GM21576 (cell line): Measurements from ENCODE around the gene KITLG.
"Not testable (repeated sequence)": the region's sequence is repeated elsewhere in the genome, so short reads cannot be mapped to it uniquely, and the experiment has no call there.

ENCODE experiments used
- ATAC-seq: cut with Tn5 transposase; IDR thresholded peaks from one replicate; pipeline ENCODE4 v1.9.1; 2021; ENCODE audit warnings: mild to moderate bottlenecking, moderate library complexity; ENCODE audit not compliant: unreplicated experiment

KITLG gene

GRCh38 chr12:88580051-88580871 is at the start of gene KITLG:
Gene KITLG (minus strand): TSS chr12:88580471. CDS start chr12:88580278, 193 bp downstream.
- no peak for ATAC-seq

GRCh38 chr12:88628856-88629509 is 48.7 kb upstream of the KITLG start:
- no peak for ATAC-seq

- ATAC-seq = not testable (repeated sequence)
Observed at GRCh38 chr12:88628035-88628434, 47.8 kb upstream of the KITLG start.

- no peak for ATAC-seq
Observed at GRCh38 chr12:88627501-88627900, 47.2 kb upstream of the KITLG start.

- ATAC-seq = no peak
Observed at GRCh38 chr12:88625356-88625755, 45.1 kb upstream of the KITLG start.

GRCh38 chr12:88624911-88625310 is 44.6 kb upstream of the KITLG start:
- no peak for ATAC-seq

- ATAC-seq = no peak
Observed at GRCh38 chr12:88623777-88624548, 43.7 kb upstream of the KITLG start.

GRCh38 chr12:88617352-88617751 is 37.1 kb upstream of the KITLG start:
- no peak for ATAC-seq

GRCh38 chr12:88615490-88615889 is 35.2 kb upstream of the KITLG start:
- no peak for ATAC-seq

- ATAC-seq = no peak
Observed at GRCh38 chr12:88604646-88605045, 24.4 kb upstream of the KITLG start.

GRCh38 chr12:88600272-88600671 is 20.0 kb upstream of the KITLG start:
- no peak for ATAC-seq

GRCh38 chr12:88597365-88597764 is 17.1 kb upstream of the KITLG start:
- ATAC-seq = no peak

GRCh38 chr12:88595697-88596096 is 15.4 kb upstream of the KITLG start:
- no peak for ATAC-seq

- no peak for ATAC-seq
Observed at GRCh38 chr12:88594780-88595179, 14.5 kb upstream of the KITLG start.

- ATAC-seq = no peak
Observed at GRCh38 chr12:88591343-88591742, 11.1 kb upstream of the KITLG start.

- ATAC-seq = no peak
Observed at GRCh38 chr12:88590851-88591250, 10.6 kb upstream of the KITLG start.

- ATAC-seq = no peak
Observed at GRCh38 chr12:88585077-88585476, 4.8 kb upstream of the KITLG start.

GRCh38 chr12:88579601-88580050 is 645 bp downstream of the KITLG start:
- ATAC-seq = no peak

- ATAC-seq = no peak
Observed at GRCh38 chr12:88579161-88579517, 1.1 kb downstream of the KITLG start.

GRCh38 chr12:88578276-88579160 is 1.8 kb downstream of the KITLG start:
- no peak for ATAC-seq

GRCh38 chr12:88577537-88577936 is 2.7 kb downstream of the KITLG start:
- ATAC-seq = no peak
